ENCODE results near the gene COA1.

- TF ChIP-seq CTCF (conservative IDR thresholded peaks at IDR 0.05; ENCODE audit: low read length) (no peak), EZH2phosphoT487 (IDR thresholded peaks at IDR 0.05; ENCODE audit: borderline replicate concordance, low read depth, low read length) (no peak)
Measured at GRCh38 chr7:43747328-43748105, 18.2 kb upstream of the COA1 start.
